Measurements from ENCODE around the gene LIMK1.

DNA sequence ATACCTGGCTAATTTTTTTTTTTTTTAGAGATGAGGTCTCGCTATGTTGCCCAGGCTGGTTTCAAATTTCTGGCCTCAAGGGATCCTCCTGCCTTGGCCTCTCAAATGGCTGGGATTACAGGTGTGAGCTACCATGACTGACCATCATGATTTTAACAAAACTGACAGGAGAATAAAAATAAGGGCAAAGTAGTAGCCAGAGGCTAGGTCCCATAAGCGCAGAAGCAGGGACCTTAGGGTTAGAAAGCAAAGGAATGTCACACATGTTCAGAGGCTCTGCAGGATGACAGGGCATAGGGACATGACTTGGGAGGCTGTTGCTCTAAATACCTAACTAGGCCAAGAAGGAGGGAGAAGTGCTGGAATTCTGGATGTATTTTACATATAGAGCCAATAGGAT lies 5.1 kb upstream of the LIMK1 start:
- no peak for TF ChIP-seq JUND (IDR thresholded peaks at IDR 0.05)
- TF ChIP-seq, protein P1, sequence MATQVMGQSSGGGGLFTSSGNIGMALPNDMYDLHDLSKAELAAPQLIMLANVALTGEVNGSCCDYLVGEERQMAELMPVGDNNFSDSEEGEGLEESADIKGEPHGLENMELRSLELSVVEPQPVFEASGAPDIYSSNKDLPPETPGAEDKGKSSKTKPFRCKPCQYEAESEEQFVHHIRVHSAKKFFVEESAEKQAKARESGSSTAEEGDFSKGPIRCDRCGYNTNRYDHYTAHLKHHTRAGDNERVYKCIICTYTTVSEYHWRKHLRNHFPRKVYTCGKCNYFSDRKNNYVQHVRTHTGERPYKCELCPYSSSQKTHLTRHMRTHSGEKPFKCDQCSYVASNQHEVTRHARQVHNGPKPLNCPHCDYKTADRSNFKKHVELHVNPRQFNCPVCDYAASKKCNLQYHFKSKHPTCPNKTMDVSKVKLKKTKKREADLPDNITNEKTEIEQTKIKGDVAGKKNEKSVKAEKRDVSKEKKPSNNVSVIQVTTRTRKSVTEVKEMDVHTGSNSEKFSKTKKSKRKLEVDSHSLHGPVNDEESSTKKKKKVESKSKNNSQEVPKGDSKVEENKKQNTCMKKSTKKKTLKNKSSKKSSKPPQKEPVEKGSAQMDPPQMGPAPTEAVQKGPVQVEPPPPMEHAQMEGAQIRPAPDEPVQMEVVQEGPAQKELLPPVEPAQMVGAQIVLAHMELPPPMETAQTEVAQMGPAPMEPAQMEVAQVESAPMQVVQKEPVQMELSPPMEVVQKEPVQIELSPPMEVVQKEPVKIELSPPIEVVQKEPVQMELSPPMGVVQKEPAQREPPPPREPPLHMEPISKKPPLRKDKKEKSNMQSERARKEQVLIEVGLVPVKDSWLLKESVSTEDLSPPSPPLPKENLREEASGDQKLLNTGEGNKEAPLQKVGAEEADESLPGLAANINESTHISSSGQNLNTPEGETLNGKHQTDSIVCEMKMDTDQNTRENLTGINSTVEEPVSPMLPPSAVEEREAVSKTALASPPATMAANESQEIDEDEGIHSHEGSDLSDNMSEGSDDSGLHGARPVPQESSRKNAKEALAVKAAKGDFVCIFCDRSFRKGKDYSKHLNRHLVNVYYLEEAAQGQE (IDR thresholded peaks at IDR 0.05) = no peak
- no peak for TF ChIP-seq NR2F2 (IDR thresholded peaks at IDR 0.05)
- no peak for TF ChIP-seq EGR1 (IDR thresholded peaks at IDR 0.05; ENCODE audit: low read depth in 2 of 2)
- TF ChIP-seq, protein P2, sequence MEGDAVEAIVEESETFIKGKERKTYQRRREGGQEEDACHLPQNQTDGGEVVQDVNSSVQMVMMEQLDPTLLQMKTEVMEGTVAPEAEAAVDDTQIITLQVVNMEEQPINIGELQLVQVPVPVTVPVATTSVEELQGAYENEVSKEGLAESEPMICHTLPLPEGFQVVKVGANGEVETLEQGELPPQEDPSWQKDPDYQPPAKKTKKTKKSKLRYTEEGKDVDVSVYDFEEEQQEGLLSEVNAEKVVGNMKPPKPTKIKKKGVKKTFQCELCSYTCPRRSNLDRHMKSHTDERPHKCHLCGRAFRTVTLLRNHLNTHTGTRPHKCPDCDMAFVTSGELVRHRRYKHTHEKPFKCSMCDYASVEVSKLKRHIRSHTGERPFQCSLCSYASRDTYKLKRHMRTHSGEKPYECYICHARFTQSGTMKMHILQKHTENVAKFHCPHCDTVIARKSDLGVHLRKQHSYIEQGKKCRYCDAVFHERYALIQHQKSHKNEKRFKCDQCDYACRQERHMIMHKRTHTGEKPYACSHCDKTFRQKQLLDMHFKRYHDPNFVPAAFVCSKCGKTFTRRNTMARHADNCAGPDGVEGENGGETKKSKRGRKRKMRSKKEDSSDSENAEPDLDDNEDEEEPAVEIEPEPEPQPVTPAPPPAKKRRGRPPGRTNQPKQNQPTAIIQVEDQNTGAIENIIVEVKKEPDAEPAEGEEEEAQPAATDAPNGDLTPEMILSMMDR (IDR thresholded peaks at IDR 0.05; ENCODE audit: low read depth, low read length, missing input control) = no peak
- TF ChIP-seq TAF1 (conservative IDR thresholded peaks at IDR 0.05) = no peak
- TF ChIP-seq, protein P3, sequence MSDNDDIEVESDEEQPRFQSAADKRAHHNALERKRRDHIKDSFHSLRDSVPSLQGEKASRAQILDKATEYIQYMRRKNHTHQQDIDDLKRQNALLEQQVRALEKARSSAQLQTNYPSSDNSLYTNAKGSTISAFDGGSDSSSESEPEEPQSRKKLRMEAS (IDR thresholded peaks at IDR 0.05) = no peak
- no peak for TF ChIP-seq HNF4A (conservative IDR thresholded peaks at IDR 0.05)
- TF ChIP-seq RAD21 (IDR thresholded peaks at IDR 0.05) = no peak
- TF ChIP-seq FOXA1 (IDR thresholded peaks at IDR 0.05) = no peak
- TF ChIP-seq YY1 (IDR thresholded peaks at IDR 0.05) = no peak
- TF ChIP-seq RXRA (IDR thresholded peaks at IDR 0.05) = no peak

All from liver (tissue), 3 donors.